ENCODE data around the gene CDCA5.

Gene CDCA5

GRCh38 chr11:65059523-65059922 is 24.3 kb downstream of the CDCA5 start:
- H3K9me3 ChIP-seq, result no peaks in the 10 kb centered on the region
- peaks cover 0 to 14% of the 10 kb centered on the region in 2 donors for H3K27me3 ChIP-seq
- no peak overlapping the region for H3K27ac ChIP-seq
- no peaks in the 10 kb centered on the region for H3K4me1 ChIP-seq
- TF ChIP-seq CTCF (IDR thresholded peaks at IDR 0.05), result no peak
- no peak for DNase-seq
- H3K4me3 ChIP-seq, result no peak overlapping the region
- intact Hi-C loops (cut with DNase I; ENCODE audit: low total_unique reads), result no loop called here
- H3K36me3 ChIP-seq, result no peaks in the 10 kb centered on the region

GRCh38 chr11:65058419-65059054 is 25.3 kb downstream of the CDCA5 start, which contains the start of gene NAALADL1:
TSS of gene NAALADL1 (minus strand) at chr11:65058553. CDS start at chr11:65058521, 32 bp downstream.
- Histone ChIP-seq H3K4me1 (no peaks in the 10 kb centered on the region), H3K9me3 (no peaks in the 10 kb centered on the region), H3K27ac (no peak within 1 kb of the TSS), H3K27me3 (peaks cover 0 to 11% of the 10 kb centered on the region in 2 donors), H3K4me3 (no peak within 1 kb of the TSS), H3K36me3 (no peaks in the 10 kb centered on the region)
- DNase-seq, result no peak
- no peak for TF ChIP-seq CTCF (IDR thresholded peaks at IDR 0.05)
- intact Hi-C loops (cut with DNase I; ENCODE audit: low total_unique reads), result no loop called here

GRCh38 chr11:65058012-65058411 is 25.8 kb downstream of the CDCA5 start:
- intact Hi-C loops (cut with DNase I; ENCODE audit: low total_unique reads), result no loop called here
- TF ChIP-seq CTCF (IDR thresholded peaks at IDR 0.05), result no peak

GRCh38 chr11:65057526-65057925 is 26.3 kb downstream of the CDCA5 start:
- H3K4me1 ChIP-seq, result no peaks in the 10 kb centered on the region
- H3K9me3 ChIP-seq, result no peaks in the 10 kb centered on the region
- no peak for DNase-seq
- peaks cover 0 to 12% of the 10 kb centered on the region in 2 donors for H3K27me3 ChIP-seq
- no peak for TF ChIP-seq CTCF (IDR thresholded peaks at IDR 0.05)
- intact Hi-C loops (cut with DNase I; ENCODE audit: low total_unique reads), result no loop called here
- H3K27ac ChIP-seq, result no peak overlapping the region
- no peaks in the 10 kb centered on the region for H3K36me3 ChIP-seq
- no peak overlapping the region for H3K4me3 ChIP-seq

More at GRCh38 chr11:65058012-65058411, 25.8 kb downstream of the CDCA5 start:
- Histone ChIP-seq H3K9me3 (no peaks in the 10 kb centered on the region), H3K4me1 (no peaks in the 10 kb centered on the region), H3K36me3 (no peaks in the 10 kb centered on the region), H3K27ac (no peak overlapping the region), H3K27me3 (peaks cover 0 to 8% of the 10 kb centered on the region in 2 donors), H3K4me3 (no peak overlapping the region)
- no peak for DNase-seq

GRCh38 chr11:65056999-65057398 is 26.8 kb downstream of the CDCA5 start:
- intact Hi-C loops (cut with DNase I; ENCODE audit: low total_unique reads), result no loop called here

More at GRCh38 chr11:65056999-65057398, 26.8 kb downstream of the CDCA5 start:
- TF ChIP-seq CTCF (IDR thresholded peaks at IDR 0.05), result no peak
- no peaks in the 10 kb centered on the region for H3K9me3 ChIP-seq
- H3K4me1 ChIP-seq, result no peaks in the 10 kb centered on the region
- no peak for DNase-seq
- peaks cover 0 to 14% of the 10 kb centered on the region in 2 donors for H3K27me3 ChIP-seq
- no peak overlapping the region for H3K4me3 ChIP-seq
- H3K27ac ChIP-seq, result no peak overlapping the region
- no peaks in the 10 kb centered on the region for H3K36me3 ChIP-seq

Data from tibial artery (tissue), 4 donors.